ENCODE data around the gene TMEM59L.
A peak's percentile ranks its signal among the peaks of the same experiment; 100 is the strongest.

DNA sequence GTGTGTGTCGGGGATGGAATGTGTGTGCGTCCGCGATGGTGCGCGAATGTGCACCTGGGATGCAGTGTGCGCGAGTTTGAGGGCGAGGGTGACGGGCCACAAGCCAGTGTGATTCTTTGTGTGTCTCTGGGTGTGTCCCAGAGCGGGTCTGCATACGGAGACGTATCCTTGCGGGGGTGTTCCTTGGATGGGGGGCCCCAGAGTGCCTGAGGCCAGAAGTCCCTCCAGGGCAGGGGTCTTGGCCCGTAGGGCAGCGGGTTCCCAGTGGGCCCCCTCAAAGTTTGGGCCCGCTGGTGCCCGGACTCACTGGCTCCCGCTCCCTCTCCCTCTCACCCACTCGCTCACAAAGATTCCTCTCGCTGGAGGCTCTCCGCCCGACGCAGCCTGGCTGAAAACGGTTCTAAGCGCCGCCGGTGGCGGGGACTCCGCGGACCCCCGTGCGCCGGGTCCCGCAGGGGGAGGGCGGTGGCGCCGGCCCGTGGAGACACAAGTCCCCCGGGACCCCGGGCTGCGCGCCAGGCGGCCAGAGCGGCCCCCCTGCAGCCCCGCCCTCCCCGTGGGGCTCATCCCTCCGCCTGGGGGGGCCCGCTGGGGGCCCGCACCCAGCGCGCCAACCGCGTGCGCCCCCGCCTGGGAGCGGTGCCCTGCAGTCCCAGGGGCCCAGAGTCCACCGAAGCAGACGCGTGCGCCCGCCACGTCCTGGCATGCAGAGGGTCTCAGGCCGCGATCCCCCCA lies 7.0 kb upstream of the TMEM59L start:
- TF ChIP-seq CTCF (IDR thresholded peaks at IDR 0.05) (no peak), EZH2phosphoT487 (IDR thresholded peaks at IDR 0.05) (peak; percentile 96), EZH2 (IDR thresholded peaks at IDR 0.05) (peak; percentile 99)

All from neural progenitor cell (in vitro differentiated cells).